DLD1 (cell line): Measurements from ENCODE around the gene AP4M1.

Experiments used
- in situ Hi-C: cut with HindIII; loops from 2 replicates; pipeline ENCODE4 v1.10.0; 2017; ENCODE audit warnings: low sequenced_read_pairs

AP4M1 gene

GRCh38 chr7:100085515-100085914, 15.9 kb upstream of the AP4M1 start:
- in situ Hi-C loops = no loop called here

GRCh38 chr7:100087055-100087750, 14.2 kb upstream of the AP4M1 start:
- in situ Hi-C loops = no loop called here

- in situ Hi-C loops = no loop called here
Observed at GRCh38 chr7:100088095-100088620, 13.3 kb upstream of the AP4M1 start.

- in situ Hi-C loops = no loop called here
Observed at GRCh38 chr7:100088621-100089457, 12.6 kb upstream of the AP4M1 start, which contains the start of gene COPS6. COPS6 (plus strand) TSS chr7:100088969; CDS start chr7:100088991, 22 bp downstream.

- in situ Hi-C loops = no loop called here
Observed at GRCh38 chr7:100089458-100090196, 11.8 kb upstream of the AP4M1 start.

- in situ Hi-C loops = no loop called here
Observed at GRCh38 chr7:100090527-100091410, 10.7 kb upstream of the AP4M1 start.

GRCh38 chr7:100091411-100092181, 9.8 kb upstream of the AP4M1 start:
- in situ Hi-C loops = no loop called here

- in situ Hi-C loops = no loop called here
Observed at GRCh38 chr7:100093054-100093453, 8.4 kb upstream of the AP4M1 start.

GRCh38 chr7:100093498-100093897, 7.9 kb upstream of the AP4M1 start:
- in situ Hi-C loops = no loop called here

- in situ Hi-C loops = no loop called here
Observed at GRCh38 chr7:100093925-100094486, 7.4 kb upstream of the AP4M1 start.

GRCh38 chr7:100095289-100095688, 6.2 kb upstream of the AP4M1 start:
- in situ Hi-C loops = no loop called here

- in situ Hi-C loops = no loop called here
Observed at GRCh38 chr7:100095704-100096103, 5.7 kb upstream of the AP4M1 start.

GRCh38 chr7:100098913-100099312, 2.5 kb upstream of the AP4M1 start:
- in situ Hi-C loops = no loop called here

- in situ Hi-C loops = no loop called here
Observed at GRCh38 chr7:100099452-100099851, 2.0 kb upstream of the AP4M1 start.

GRCh38 chr7:100100420-100101015, 925 bp upstream of the AP4M1 start:
- in situ Hi-C loops = no loop called here

- in situ Hi-C loops = no loop called here
Observed at GRCh38 chr7:100102950-100103840, 1.8 kb downstream of the AP4M1 start.

- in situ Hi-C loops = no loop called here
Observed at GRCh38 chr7:100105534-100105933, 4.1 kb downstream of the AP4M1 start.

GRCh38 chr7:100106633-100107032, 5.2 kb downstream of the AP4M1 start:
- in situ Hi-C loops = no loop called here
